Thyroid gland (tissue), 4 donors: ENCODE results near the gene LDB2. TPM values are rescaled to one million over a fixed set of nuclear protein-coding genes. Genes with fewer than 3 reads are reported as not detected.

ENCODE experiments used
- DNase-seq, 2 donors: peaks; one replicate each; pipeline ENCODE4 v3.0.0-alpha.2; 2019
- H3K27ac ChIP-seq, 3 donors: fragments of 200-600 bp; sonication (generic); 1 replicate in 2 of 3; 2 replicates in 1 of 3; pipeline ENCODE4 v1.5.1; 2016 to 2019; ENCODE audit warnings: mild to moderate bottlenecking in 1 of 3, moderate library complexity in 1 of 3
- H3K27me3 ChIP-seq: fragments of 200-600 bp; sonication (generic); one replicate; pipeline ENCODE4 v1.5.1; 2019
- H3K36me3 ChIP-seq, 2 donors: fragments of 200-600 bp; sonication (generic); one replicate each; pipeline ENCODE4 v1.5.1; 2016 to 2019
- H3K4me1 ChIP-seq, 2 donors: fragments of 200-600 bp; sonication (generic); one replicate each; pipeline ENCODE4 v1.5.1; 2017 to 2019
- H3K4me3 ChIP-seq, 3 donors: fragments of 200-600 bp; sonication (generic); replicated peaks in 1 of 3; 1 replicate in 2 of 3; 2 replicates in 1 of 3; pipeline ENCODE4 v1.5.1; 2016; ENCODE audit warnings: mild to moderate bottlenecking in 1 of 3
- H3K9me3 ChIP-seq: fragments of 200-600 bp; sonication (generic); one replicate; pipeline ENCODE4 v1.5.1; 2017
- POLR2A ChIP-seq, 2 donors: fragments of 450-650 bp; IDR thresholded peaks; one replicate each; pipeline ENCODE4 v1.6.1; 2017; ENCODE audit warnings: antibody characterized with exemption in 2 of 2, mild to moderate bottlenecking in 2 of 2, moderate library complexity in 1 of 2
- WGBS, 2 donors: methylation state at CpG; one replicate each; pipeline ENCODE4 v1.1.5; 2017; 5-methylcytosine and 5-hydroxymethylcytosine counted together
- intact Hi-C: fragments of 100-400 bp; cut with DNase I; formaldehyde crosslinking; loops from one replicate; pipeline ENCODE4 v1.15.1; 2023
- total RNA-seq, 4 donors: library from RNA; depleted of rRNA; stranded (reverse); fragments of >200 nt; gene quantifications; one replicate each; pipeline ENCODE4 v1.2.3, GENCODE V29; 2016
- TF ChIP-seq, protein P1 (sequence below), 6 experiments: fragments of 200-600 bp in 3 of 6; fragments of 450-650 bp in 3 of 6; sonication (generic) in 3 of 6; IDR thresholded peaks; one replicate each; pipeline ENCODE4 v1.5.1; 2016 to 2019; ENCODE audit warnings: antibody characterized with exemption in 6 of 6, mild to moderate bottlenecking in 2 of 6, inconsistent platforms in 1 of 6, moderate library complexity in 1 of 6

Gene LDB2
- total RNA-seq, 4 donors from 2014 or later = 19.9 to 71.5 (median 41.1) TPM

DNA sequence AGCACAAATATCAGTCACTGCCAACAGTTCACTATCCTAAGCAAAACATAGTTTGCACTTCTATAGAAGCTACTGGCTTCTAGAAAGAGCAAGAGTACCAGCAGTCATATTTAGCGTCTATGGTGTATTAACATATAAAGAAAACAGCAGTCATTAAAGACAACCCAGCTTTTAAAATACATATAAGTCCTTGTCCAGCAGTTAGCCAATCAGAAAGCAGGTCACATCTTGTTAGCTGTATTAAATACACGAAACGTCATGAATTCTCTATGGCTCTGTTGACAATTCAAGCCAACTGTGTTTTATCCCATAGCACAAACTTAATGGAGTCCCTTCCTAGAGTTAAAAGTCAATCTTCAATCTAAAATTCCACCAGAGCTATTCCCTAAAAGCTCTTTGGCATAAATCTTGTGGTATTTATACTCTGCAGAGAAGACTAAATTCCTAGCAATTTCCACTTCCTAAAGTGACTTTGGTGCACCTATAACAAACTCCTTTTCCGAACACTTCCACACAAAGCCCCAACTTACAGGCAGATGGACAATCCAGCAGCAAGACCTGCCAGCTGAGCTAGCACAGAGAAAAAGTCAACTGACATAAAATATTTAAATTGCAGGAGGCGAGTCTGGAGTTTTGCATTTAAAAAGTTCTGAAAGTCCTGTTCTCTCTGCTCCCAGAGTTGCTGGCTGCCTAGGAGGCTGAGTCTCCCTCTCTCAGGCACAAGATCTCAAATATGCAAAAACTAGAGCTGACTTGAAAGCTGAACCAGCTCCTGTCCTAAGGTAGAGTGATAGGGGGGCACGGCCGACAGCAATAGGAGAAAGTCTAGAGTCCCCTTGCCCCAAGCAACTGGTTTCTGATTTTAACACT is 1.3 kb downstream of the LDB2 start:
- no peak for DNase-seq
- Histone ChIP-seq H3K4me1 (peaks cover 0 to 10% of the 10 kb centered on the region in 2 donors), H3K36me3 (no peaks in the 10 kb centered on the region), H3K9me3 (no peaks in the 10 kb centered on the region), H3K4me3 (peak overlapping the region in 2 of 3 donors; percentile 15 to 16), H3K27ac (peak overlapping the region; percentile 40 to 74 (median 52)), H3K27me3 (no peaks in the 10 kb centered on the region)
- intact Hi-C loops = no loop called here
- TF ChIP-seq POLR2A (IDR thresholded peaks at IDR 0.05) = no peak
- TF ChIP-seq, protein P1, sequence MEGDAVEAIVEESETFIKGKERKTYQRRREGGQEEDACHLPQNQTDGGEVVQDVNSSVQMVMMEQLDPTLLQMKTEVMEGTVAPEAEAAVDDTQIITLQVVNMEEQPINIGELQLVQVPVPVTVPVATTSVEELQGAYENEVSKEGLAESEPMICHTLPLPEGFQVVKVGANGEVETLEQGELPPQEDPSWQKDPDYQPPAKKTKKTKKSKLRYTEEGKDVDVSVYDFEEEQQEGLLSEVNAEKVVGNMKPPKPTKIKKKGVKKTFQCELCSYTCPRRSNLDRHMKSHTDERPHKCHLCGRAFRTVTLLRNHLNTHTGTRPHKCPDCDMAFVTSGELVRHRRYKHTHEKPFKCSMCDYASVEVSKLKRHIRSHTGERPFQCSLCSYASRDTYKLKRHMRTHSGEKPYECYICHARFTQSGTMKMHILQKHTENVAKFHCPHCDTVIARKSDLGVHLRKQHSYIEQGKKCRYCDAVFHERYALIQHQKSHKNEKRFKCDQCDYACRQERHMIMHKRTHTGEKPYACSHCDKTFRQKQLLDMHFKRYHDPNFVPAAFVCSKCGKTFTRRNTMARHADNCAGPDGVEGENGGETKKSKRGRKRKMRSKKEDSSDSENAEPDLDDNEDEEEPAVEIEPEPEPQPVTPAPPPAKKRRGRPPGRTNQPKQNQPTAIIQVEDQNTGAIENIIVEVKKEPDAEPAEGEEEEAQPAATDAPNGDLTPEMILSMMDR (IDR thresholded peaks at IDR 0.05) = no peak
- WGBS, 2 donors = 31 to 42% methylated on average over 7 of the region's 7 CpGs

DNA sequence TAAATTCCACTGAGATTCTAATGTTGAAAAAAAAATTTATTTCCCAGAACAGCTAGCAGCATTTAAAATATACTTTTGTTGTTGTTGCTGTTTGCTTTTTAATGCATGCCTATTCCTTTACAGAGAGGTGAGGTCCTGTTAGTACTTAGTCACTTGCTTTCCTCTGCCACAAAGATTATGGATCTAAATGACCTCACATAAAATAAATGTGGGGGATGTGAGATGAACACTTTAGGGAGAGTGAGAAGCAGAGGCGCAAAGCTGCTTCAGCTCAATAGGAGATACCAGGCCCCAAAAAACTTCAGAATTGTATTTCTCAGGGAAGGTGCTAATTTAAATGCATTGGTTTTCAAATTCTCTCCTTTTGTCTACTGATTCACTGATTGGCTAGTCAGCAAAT is 4.0 kb downstream of the LDB2 start:
- H3K4me1 ChIP-seq = peaks cover 3 to 10% of the 10 kb centered on the region in 2 donors
- intact Hi-C loops = no loop called here
- H3K27ac ChIP-seq = peak overlapping the region in 2 of 3 donors; percentile 43 to 74
- H3K4me3 ChIP-seq = no peak overlapping the region
- H3K27me3 ChIP-seq = no peaks in the 10 kb centered on the region
- TF ChIP-seq POLR2A (IDR thresholded peaks at IDR 0.05) = no peak
- no peak for DNase-seq
- WGBS, 2 donors = 83 to 87% methylated on average over 1 of the region's 1 CpG
- H3K9me3 ChIP-seq = no peaks in the 10 kb centered on the region
- H3K36me3 ChIP-seq = no peaks in the 10 kb centered on the region

DNA sequence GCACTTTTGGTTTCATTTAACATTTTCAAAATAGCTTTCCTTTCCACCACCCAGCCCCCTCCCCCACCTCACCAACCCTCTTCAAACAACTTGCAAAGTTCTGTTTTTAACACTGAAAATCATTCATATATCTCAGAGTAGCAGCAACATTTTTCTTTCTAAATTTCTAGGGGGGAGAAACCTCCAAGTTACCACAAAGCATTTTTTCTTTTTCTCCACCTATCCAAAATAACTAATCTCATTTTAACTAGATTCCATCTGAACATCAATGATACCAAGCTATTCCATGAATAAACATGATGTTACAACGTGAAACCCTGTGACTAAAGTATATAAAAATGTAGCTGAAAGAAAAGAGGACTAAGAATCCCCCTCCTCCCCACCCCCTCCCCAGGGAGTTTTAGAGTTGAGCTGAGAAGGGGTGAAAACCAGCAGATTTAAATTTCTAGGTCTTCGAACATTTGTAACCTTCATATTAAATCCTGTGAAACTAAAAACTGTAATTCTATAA is 5.2 kb downstream of the LDB2 start:
- Histone ChIP-seq H3K27ac (peak overlapping the region; percentile 25 to 74 (median 43)), H3K4me3 (no peak overlapping the region), H3K4me1 (peaks cover 3 to 5% of the 10 kb centered on the region in 2 donors), H3K9me3 (no peaks in the 10 kb centered on the region), H3K36me3 (no peaks in the 10 kb centered on the region), H3K27me3 (no peaks in the 10 kb centered on the region)
- 42 to 58% methylated on average over 2 of the region's 2 CpGs for WGBS, 2 donors
- intact Hi-C loops = no loop called here
- DNase-seq = no peak
- no peak for TF ChIP-seq POLR2A (IDR thresholded peaks at IDR 0.05)
- TF ChIP-seq, protein P1 (IDR thresholded peaks at IDR 0.05) = no peak

DNA sequence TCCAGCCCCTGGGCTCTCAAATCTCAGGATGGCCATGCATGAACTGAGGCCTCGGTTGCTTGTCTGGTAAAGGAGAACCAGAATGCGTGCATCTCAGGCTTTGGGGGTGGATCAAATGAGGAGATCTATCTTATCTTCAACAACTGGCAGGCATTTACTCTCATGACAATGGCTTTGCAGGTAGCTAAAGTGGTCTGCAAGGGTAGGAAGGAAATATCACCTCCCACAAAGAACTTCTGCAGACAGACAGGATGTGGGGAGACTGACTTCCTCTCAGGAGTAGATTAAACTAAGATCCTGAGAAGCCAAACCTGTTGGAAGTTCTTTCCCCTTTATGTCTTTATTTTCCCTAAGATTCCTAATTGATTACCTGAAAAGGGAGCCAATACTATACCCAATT is 7.8 kb downstream of the LDB2 start:
- Histone ChIP-seq H3K9me3 (no peaks in the 10 kb centered on the region), H3K27me3 (no peaks in the 10 kb centered on the region), H3K4me3 (no peak overlapping the region), H3K4me1 (peaks cover 3 to 5% of the 10 kb centered on the region in 2 donors), H3K36me3 (no peaks in the 10 kb centered on the region), H3K27ac (no peak overlapping the region)
- intact Hi-C loops = no loop called here
- no peak for DNase-seq
- TF ChIP-seq, protein P1 (IDR thresholded peaks at IDR 0.05) = no peak
- no peak for TF ChIP-seq POLR2A (IDR thresholded peaks at IDR 0.05)
- 63 to 96% methylated on average over 2 of the region's 2 CpGs for WGBS, 2 donors

DNA sequence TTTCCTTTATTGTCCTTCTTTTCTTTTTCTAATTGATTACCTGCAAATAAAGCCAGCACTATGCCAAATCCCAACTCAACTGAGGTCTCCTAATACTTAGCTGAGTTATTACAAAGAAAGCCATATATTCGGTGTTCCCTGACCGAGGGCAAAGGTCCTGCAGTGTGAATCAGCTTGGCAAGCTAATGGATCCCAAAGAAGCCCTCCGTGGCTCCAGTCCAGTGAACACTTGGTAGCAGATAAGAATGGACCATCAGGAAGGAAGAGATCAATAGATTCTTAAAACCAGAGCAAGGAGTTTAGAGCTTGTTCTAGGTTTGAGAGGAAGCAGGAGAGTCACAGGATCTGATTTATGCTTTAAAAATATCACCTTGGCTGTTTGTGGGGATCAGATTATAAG is 8.5 kb downstream of the LDB2 start:
- H3K4me1 ChIP-seq = peaks cover 3 to 5% of the 10 kb centered on the region in 2 donors
- 71 to 82% methylated on average over 3 of the region's 3 CpGs for WGBS, 2 donors
- TF ChIP-seq, protein P1 (IDR thresholded peaks at IDR 0.05) = no peak
- TF ChIP-seq POLR2A (IDR thresholded peaks at IDR 0.05) = no peak
- H3K27ac ChIP-seq = no peak overlapping the region
- H3K27me3 ChIP-seq = no peaks in the 10 kb centered on the region
- intact Hi-C loops = no loop called here
- no peak overlapping the region for H3K4me3 ChIP-seq
- DNase-seq = no peak
- no peaks in the 10 kb centered on the region for H3K9me3 ChIP-seq
- H3K36me3 ChIP-seq = no peaks in the 10 kb centered on the region
